GM12874 (cell line): ENCODE data around the gene DKK2.

Experiments used
- TF ChIP-seq, protein P1 (sequence below): IDR thresholded peaks from 2 replicates; pipeline ENCODE4 v1.5.1; 2011; ENCODE audit warnings: low read depth, mild to moderate bottlenecking, control low read depth, low read length, moderate library complexity; ENCODE audit not compliant: insufficient read depth

DKK2 gene, protein sequence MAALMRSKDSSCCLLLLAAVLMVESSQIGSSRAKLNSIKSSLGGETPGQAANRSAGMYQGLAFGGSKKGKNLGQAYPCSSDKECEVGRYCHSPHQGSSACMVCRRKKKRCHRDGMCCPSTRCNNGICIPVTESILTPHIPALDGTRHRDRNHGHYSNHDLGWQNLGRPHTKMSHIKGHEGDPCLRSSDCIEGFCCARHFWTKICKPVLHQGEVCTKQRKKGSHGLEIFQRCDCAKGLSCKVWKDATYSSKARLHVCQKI

GRCh38 chr4:107035819-107036583 lies at the start of gene DKK2:
TSS of gene DKK2 (minus strand) at chr4:107036313. CDS start at chr4:107035591, 722 bp downstream.
- TF ChIP-seq, protein P1, sequence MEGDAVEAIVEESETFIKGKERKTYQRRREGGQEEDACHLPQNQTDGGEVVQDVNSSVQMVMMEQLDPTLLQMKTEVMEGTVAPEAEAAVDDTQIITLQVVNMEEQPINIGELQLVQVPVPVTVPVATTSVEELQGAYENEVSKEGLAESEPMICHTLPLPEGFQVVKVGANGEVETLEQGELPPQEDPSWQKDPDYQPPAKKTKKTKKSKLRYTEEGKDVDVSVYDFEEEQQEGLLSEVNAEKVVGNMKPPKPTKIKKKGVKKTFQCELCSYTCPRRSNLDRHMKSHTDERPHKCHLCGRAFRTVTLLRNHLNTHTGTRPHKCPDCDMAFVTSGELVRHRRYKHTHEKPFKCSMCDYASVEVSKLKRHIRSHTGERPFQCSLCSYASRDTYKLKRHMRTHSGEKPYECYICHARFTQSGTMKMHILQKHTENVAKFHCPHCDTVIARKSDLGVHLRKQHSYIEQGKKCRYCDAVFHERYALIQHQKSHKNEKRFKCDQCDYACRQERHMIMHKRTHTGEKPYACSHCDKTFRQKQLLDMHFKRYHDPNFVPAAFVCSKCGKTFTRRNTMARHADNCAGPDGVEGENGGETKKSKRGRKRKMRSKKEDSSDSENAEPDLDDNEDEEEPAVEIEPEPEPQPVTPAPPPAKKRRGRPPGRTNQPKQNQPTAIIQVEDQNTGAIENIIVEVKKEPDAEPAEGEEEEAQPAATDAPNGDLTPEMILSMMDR: no peak

DNA sequence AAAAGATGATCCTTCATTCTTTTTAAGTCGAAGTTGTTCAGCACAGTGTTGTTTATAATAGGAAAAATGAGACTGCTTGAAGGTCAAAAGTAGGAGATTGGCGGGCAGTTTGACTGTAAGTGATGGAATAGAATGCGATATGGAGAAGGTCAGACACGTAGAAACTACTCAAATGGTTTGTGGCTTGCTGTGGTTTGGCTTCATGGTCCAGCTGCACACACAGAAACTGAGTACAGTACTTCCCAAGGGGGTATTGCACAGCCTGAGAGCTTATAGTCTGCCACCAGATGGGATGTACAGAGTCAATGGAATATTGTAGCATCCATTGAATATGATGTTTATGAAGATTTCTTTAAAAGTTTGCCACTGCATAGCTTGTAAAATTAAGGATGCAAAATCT lies 41.1 kb upstream of the DKK2 start:
- TF ChIP-seq, protein P1: no peak

- TF ChIP-seq, protein P1: no peak
These were observed 37.0 kb upstream of the DKK2 start for GRCh38 chr4:107072836-107073736.

DNA sequence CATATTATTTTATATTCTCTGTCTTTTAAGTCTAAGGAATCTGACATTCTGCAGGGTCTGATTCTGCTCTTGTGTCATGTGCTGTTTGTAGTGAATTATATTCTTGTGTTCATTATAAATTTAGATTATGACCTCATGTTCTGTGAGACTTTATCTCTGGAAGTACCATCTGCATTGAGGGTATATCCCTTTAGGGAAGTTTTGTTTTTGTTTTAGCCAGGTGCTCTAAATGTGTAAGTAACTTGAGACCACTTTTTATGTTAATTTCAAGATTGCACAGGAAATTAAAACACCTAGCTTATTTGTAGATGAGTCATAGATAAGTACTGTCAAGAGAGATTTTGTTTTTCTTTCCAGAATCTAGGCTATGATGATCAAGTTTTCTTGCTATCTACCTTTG lies 35.0 kb upstream of the DKK2 start:
- TF ChIP-seq, protein P1: no peak

GRCh38 chr4:107069049-107069448 lies 32.9 kb upstream of the DKK2 start:
- TF ChIP-seq, protein P1: no peak

DNA sequence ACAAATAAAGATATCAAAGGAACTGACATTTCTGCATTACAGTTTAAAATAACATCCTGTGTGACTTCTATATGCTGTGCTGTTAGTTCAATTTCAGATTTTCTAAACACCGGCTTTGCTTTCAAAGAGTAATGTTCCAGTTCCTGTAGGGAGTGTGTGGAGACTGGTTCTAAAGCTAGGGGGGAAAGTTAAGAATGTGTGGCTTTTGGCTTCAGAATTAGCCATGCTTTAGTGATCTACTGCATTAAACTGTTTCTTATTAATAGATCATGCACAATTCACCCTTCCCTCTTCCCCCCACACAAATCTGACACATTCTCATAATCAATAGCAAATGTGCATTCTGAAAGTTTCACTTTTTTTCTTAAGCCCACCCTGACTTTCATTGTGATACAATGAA lies 32.0 kb upstream of the DKK2 start:
- TF ChIP-seq, protein P1: no peak

GRCh38 chr4:107066621-107067020 lies 30.5 kb upstream of the DKK2 start:
- TF ChIP-seq, protein P1: no peak
